Measurements from ENCODE around the gene RNU4-1.
A peak's percentile ranks its signal among the peaks of the same experiment; 100 is the strongest.
"Not testable (repeated sequence)": the region's sequence is repeated elsewhere in the genome, so short reads cannot be mapped to it uniquely, and the experiment has no call there.

The RNU4-1 gene

GRCh38 chr12:120292661-120293531, at the start of gene RNU4-1:
Gene RNU4-1, minus strand, starts transcription at chr12:120293237.
- no peaks in the 10 kb centered on the region for H3K27me3 ChIP-seq (ENCODE audit: control insufficient read depth, insufficient read depth, low read length)
- no peaks in the 10 kb centered on the region for H3K4me1 ChIP-seq (ENCODE audit: control insufficient read depth, insufficient read depth, low read length)
- no peaks in the 10 kb centered on the region for H3K36me3 ChIP-seq (ENCODE audit: control insufficient read depth, insufficient read depth, low read length)
- H3K4me3 ChIP-seq (ENCODE audit: low read length), result peak within 1 kb of the TSS; percentile 77
- peak within 1 kb of the TSS; percentile 83 for H3K9ac ChIP-seq (ENCODE audit: low read length)
- peak within 1 kb of the TSS; percentile 100 for H3K27ac ChIP-seq (ENCODE audit: low read depth, low read length)

DNA sequence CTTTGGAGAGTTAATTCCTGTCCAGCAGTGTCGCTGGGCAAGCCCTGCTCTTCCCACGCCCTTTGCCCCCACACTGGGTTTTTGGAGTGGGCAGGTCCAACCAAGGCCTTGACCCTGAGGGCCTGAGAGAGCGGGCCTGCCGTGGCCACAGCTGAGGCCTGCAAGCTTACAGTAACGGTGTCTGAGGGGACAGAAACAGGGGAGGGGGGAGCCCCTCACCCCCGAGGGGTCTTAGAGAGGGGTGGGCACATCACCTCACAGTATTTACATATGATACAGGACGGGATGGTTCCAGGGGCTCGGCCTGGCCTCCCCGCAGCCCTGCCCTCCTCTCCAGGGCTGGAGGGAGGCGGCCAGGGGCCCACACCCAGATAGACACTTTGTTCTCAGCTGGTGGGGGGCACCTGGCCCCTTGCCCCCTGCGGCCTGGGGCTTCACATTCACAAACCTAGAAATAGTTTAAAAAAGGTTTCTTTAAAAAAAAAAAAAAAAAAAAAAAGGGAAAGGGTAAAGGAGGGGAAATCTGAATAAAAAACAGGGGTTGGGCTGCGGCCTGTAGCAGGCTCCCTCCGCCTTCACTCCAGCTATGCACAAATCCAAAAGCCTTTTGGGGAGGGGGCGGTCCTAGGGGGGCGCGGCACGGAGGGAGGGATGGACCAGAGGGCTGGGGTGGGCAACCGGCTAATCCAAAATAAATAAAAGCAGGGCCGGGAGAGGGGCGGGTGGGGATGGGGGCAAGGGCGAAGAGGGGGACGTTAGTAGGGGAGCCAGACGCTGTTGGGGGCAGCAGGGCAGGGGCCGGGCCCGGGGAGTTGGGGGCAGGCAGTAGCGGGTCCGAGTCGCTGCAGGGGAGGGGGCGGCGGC, 49.4 kb upstream of the RNU4-1 start:
- no peaks in the 10 kb centered on the region for H3K36me3 ChIP-seq (ENCODE audit: control insufficient read depth, insufficient read depth, low read length)
- no peaks in the 10 kb centered on the region for H3K4me1 ChIP-seq (ENCODE audit: control insufficient read depth, insufficient read depth, low read length)
- no peak overlapping the region for H3K4me3 ChIP-seq (ENCODE audit: low read length)
- no peak overlapping the region for H3K9ac ChIP-seq (ENCODE audit: low read length)
- H3K27ac ChIP-seq (ENCODE audit: low read depth, low read length), result no peak overlapping the region
- H3K27me3 ChIP-seq (ENCODE audit: control insufficient read depth, insufficient read depth, low read length), result no peaks in the 10 kb centered on the region

DNA sequence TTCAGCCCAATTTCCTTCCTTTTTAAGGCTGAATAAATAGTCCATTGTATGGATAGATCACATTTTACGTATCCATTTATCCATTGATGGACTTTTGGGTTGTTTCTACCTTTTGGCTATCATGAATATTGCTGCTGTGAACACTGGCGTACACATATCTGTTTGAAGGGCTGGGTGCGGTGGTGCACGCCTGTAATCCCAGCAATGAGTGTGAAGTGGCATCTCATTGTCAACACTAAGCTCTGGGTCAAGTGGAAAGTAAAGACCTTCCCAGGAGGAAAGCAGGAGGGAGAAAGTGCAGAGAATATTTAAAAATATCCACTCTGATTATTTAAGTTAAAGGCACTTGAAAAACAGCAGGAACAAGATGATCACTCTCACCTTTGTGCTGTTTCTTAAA, 46.2 kb upstream of the RNU4-1 start:
- Histone ChIP-seq H3K4me3 (ENCODE audit: low read length) (no peak overlapping the region), H3K27me3 (ENCODE audit: control insufficient read depth, insufficient read depth, low read length) (no peaks in the 10 kb centered on the region), H3K27ac (ENCODE audit: low read depth, low read length) (no peak overlapping the region), H3K36me3 (ENCODE audit: control insufficient read depth, insufficient read depth, low read length) (no peaks in the 10 kb centered on the region), H3K4me1 (ENCODE audit: control insufficient read depth, insufficient read depth, low read length) (no peaks in the 10 kb centered on the region), H3K9ac (ENCODE audit: low read length) (no peak overlapping the region)

DNA sequence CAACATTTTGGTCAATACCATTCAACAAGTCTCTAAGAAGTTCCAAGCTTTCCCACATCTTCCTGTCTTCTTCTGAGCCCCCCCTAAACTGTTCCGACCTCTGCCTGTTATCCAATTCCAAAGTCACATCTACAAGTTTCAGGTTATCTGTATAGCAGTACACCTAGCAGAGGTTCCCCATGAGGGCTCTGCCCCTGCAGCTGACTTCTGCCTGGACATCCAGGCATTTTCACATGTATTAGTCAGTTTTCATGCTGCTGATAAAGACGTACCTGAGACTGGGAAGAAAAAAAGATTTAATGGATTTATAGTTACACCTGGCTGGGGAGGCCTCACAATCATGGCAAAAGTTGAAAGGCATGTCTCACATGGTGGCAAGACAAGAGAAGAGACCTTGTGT, 44.7 kb upstream of the RNU4-1 start:
- no peaks in the 10 kb centered on the region for H3K4me1 ChIP-seq (ENCODE audit: control insufficient read depth, insufficient read depth, low read length)
- no peaks in the 10 kb centered on the region for H3K27me3 ChIP-seq (ENCODE audit: control insufficient read depth, insufficient read depth, low read length)
- no peak overlapping the region for H3K9ac ChIP-seq (ENCODE audit: low read length)
- no peak overlapping the region for H3K27ac ChIP-seq (ENCODE audit: low read depth, low read length)
- no peaks in the 10 kb centered on the region for H3K36me3 ChIP-seq (ENCODE audit: control insufficient read depth, insufficient read depth, low read length)
- H3K4me3 ChIP-seq (ENCODE audit: low read length), result no peak overlapping the region

DNA sequence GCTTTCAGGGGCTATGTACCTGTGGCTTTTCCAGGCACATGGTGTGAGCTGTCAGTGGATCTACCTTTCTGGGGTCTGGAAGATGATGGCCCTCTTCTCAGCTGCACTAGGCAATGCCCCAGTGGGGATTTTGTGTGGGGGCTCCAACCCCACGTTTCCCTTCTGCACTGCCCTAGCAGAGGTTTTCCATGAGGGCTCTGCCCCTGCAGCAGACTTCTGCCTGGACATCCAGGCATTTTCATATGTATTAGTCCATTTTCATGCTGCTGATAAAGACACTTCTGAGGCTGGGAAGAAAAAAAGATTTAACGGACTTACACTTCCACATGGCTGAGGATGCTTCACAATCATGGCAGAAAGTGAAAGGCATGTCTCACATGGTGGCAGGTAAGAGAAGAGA, 43.4 kb upstream of the RNU4-1 start:
- H3K4me1 ChIP-seq (ENCODE audit: control insufficient read depth, insufficient read depth, low read length); H3K36me3 ChIP-seq (ENCODE audit: control insufficient read depth, insufficient read depth, low read length); H3K4me3 ChIP-seq (ENCODE audit: low read length); H3K27ac ChIP-seq (ENCODE audit: low read depth, low read length); H3K27me3 ChIP-seq (ENCODE audit: control insufficient read depth, insufficient read depth, low read length); H3K9ac ChIP-seq (ENCODE audit: low read length): not testable (repeated sequence)

DNA sequence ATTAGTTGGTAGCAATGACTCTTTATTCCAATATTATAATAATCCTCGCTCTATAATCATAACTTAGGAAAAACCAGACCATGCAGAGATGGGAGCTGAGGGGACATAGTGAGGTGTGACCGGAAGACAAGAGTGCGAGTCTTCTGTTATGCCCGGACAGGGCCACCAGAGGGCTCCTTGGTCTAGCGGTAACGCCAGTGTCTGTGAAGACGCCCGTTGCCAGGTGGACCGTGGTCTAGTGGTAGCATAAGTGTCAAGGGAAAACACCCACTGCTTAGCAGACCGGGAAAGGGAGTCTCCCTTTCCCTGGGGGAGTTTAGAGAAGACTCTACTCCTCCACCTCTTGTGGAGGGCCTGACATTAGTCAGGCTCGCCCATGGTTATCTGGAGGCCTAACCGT, 42.4 kb upstream of the RNU4-1 start:
- not testable (repeated sequence) for H3K4me3 ChIP-seq (ENCODE audit: low read length); H3K9ac ChIP-seq (ENCODE audit: low read length); H3K36me3 ChIP-seq (ENCODE audit: control insufficient read depth, insufficient read depth, low read length); H3K4me1 ChIP-seq (ENCODE audit: control insufficient read depth, insufficient read depth, low read length); H3K27me3 ChIP-seq (ENCODE audit: control insufficient read depth, insufficient read depth, low read length); H3K27ac ChIP-seq (ENCODE audit: low read depth, low read length)

DNA sequence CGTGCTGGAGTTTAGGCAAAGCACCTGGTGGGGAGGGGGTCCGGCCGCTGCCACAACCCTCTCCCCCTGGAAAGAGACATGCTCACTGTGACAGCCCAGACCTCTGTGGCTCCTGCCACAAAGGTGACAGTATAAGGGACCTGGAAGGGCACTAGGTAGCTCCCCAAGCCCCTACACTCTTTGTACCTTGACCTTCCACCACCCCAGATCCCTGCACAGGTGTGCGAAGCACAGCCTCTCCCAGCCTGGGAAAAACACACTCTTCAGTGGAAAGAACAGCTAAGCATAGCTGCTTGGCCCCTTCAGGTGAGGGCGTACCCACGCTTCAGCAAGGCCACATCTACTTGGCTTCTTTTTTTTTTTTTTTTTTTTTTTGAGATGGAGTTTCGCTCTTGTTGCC, 39.5 kb upstream of the RNU4-1 start:
- H3K36me3 ChIP-seq (ENCODE audit: control insufficient read depth, insufficient read depth, low read length), result no peaks in the 10 kb centered on the region
- no peaks in the 10 kb centered on the region for H3K4me1 ChIP-seq (ENCODE audit: control insufficient read depth, insufficient read depth, low read length)
- no peak overlapping the region for H3K27ac ChIP-seq (ENCODE audit: low read depth, low read length)
- no peak overlapping the region for H3K9ac ChIP-seq (ENCODE audit: low read length)
- no peaks in the 10 kb centered on the region for H3K27me3 ChIP-seq (ENCODE audit: control insufficient read depth, insufficient read depth, low read length)
- H3K4me3 ChIP-seq (ENCODE audit: low read length), result no peak overlapping the region

GRCh38 chr12:120332041-120332440, 39.0 kb upstream of the RNU4-1 start:
- no peak overlapping the region for H3K27ac ChIP-seq (ENCODE audit: low read depth, low read length)
- no peak overlapping the region for H3K4me3 ChIP-seq (ENCODE audit: low read length)
- H3K4me1 ChIP-seq (ENCODE audit: control insufficient read depth, insufficient read depth, low read length), result no peaks in the 10 kb centered on the region
- H3K27me3 ChIP-seq (ENCODE audit: control insufficient read depth, insufficient read depth, low read length), result no peaks in the 10 kb centered on the region
- no peak overlapping the region for H3K9ac ChIP-seq (ENCODE audit: low read length)
- H3K36me3 ChIP-seq (ENCODE audit: control insufficient read depth, insufficient read depth, low read length), result no peaks in the 10 kb centered on the region

- Histone ChIP-seq H3K36me3 (ENCODE audit: control insufficient read depth, insufficient read depth, low read length) (no peaks in the 10 kb centered on the region), H3K27ac (ENCODE audit: low read depth, low read length) (no peak overlapping the region), H3K4me1 (ENCODE audit: control insufficient read depth, insufficient read depth, low read length) (no peaks in the 10 kb centered on the region), H3K27me3 (ENCODE audit: control insufficient read depth, insufficient read depth, low read length) (no peaks in the 10 kb centered on the region), H3K9ac (ENCODE audit: low read length) (no peak overlapping the region), H3K4me3 (ENCODE audit: low read length) (no peak overlapping the region)
Observed at GRCh38 chr12:120331390-120331789, 38.4 kb upstream of the RNU4-1 start.

DNA sequence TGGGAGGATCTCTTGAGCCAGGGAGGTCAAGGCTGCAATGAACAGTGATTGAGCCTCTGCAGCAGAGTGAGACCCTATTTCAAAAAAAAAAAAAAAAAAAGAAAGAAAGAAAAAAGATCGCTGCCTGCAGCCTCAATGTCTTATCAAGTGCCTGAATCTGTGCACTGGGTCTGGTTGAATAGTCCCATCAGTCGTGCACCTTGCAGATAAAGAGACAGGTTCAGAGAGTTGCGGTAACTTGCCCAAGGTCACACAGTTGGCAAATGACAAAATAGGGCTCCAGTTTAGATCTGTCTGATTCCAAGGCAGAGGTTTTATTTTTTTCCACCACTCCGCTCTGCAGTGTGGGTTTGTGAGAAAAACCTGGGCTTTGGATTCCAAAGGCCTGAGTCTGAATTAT, 35.2 kb upstream of the RNU4-1 start:
- Histone ChIP-seq H3K36me3 (ENCODE audit: control insufficient read depth, insufficient read depth, low read length) (no peaks in the 10 kb centered on the region), H3K27ac (ENCODE audit: low read depth, low read length) (no peak overlapping the region), H3K4me3 (ENCODE audit: low read length) (no peak overlapping the region), H3K9ac (ENCODE audit: low read length) (no peak overlapping the region), H3K4me1 (ENCODE audit: control insufficient read depth, insufficient read depth, low read length) (no peaks in the 10 kb centered on the region), H3K27me3 (ENCODE audit: control insufficient read depth, insufficient read depth, low read length) (no peaks in the 10 kb centered on the region)

- no peaks in the 10 kb centered on the region for H3K36me3 ChIP-seq (ENCODE audit: control insufficient read depth, insufficient read depth, low read length)
- no peak within 1 kb of the TSS for H3K27ac ChIP-seq (ENCODE audit: low read depth, low read length)
- no peaks in the 10 kb centered on the region for H3K4me1 ChIP-seq (ENCODE audit: control insufficient read depth, insufficient read depth, low read length)
- H3K27me3 ChIP-seq (ENCODE audit: control insufficient read depth, insufficient read depth, low read length), result no peaks in the 10 kb centered on the region
- no peak within 1 kb of the TSS for H3K9ac ChIP-seq (ENCODE audit: low read length)
- no peak within 1 kb of the TSS for H3K4me3 ChIP-seq (ENCODE audit: low read length)
Observed at GRCh38 chr12:120327593-120327992, 34.6 kb upstream of the RNU4-1 start, which contains the start of gene PLA2G1B. Gene PLA2G1B, minus strand, starts transcription at chr12:120327779. Its CDS starts 26 bp downstream, at chr12:120327753.

- Histone ChIP-seq H3K27ac (ENCODE audit: low read depth, low read length) (no peak overlapping the region), H3K27me3 (ENCODE audit: control insufficient read depth, insufficient read depth, low read length) (no peaks in the 10 kb centered on the region), H3K4me1 (ENCODE audit: control insufficient read depth, insufficient read depth, low read length) (no peaks in the 10 kb centered on the region), H3K4me3 (ENCODE audit: low read length) (no peak overlapping the region), H3K36me3 (ENCODE audit: control insufficient read depth, insufficient read depth, low read length) (no peaks in the 10 kb centered on the region), H3K9ac (ENCODE audit: low read length) (no peak overlapping the region)
Observed at GRCh38 chr12:120324841-120325417, 31.9 kb upstream of the RNU4-1 start.
